ENCODE results near the gene ZIC5. TPM values are rescaled to one million over a fixed set of nuclear protein-coding genes. Genes with fewer than 3 reads are reported as not detected.
"Not testable (repeated sequence)": the region's sequence is repeated elsewhere in the genome, so short reads cannot be mapped to it uniquely, and the experiment has no call there.

The ZIC5 gene
- total and polyA plus RNA-seq, 4 donors = not detected

- Histone ChIP-seq H3K4me1 (ENCODE audit: control insufficient read depth in 5 of 5, insufficient read depth in 5 of 5, low read length in 5 of 5) (peaks cover 0 to 50% (median 15%) of the 10 kb centered on the region in 5 donors), H3K27ac (ENCODE audit: low read depth in 1 of 2, low read length in 1 of 2) (peak overlapping the region in 1 of 2 donors; percentile 11), H3K9me3 (ENCODE audit: control insufficient read depth in 4 of 4, insufficient read depth in 3 of 4, low read length in 3 of 4) (peaks cover 0 to 6% (median 0%) of the 10 kb centered on the region in 4 donors), H3K36me3 (ENCODE audit: control insufficient read depth in 4 of 4, insufficient read depth in 4 of 4, low read length in 4 of 4) (no peaks in the 10 kb centered on the region), H3K4me3 (peak overlapping the region; percentile 7), H3K27me3 (ENCODE audit: control insufficient read depth in 3 of 3, insufficient read depth in 3 of 3, low read length in 2 of 3) (peaks cover 4 to 77% (median 54%) of the 10 kb centered on the region in 3 donors), H3K9ac (ENCODE audit: insufficient read depth in 1 of 2, low read length in 2 of 2) (no peak overlapping the region)
- TF ChIP-seq CTCF (IDR thresholded peaks at IDR 0.05; ENCODE audit: control extremely low read depth, extremely low read depth) = no peak
- ATAC-seq (ENCODE audit: insufficient read depth, low FRiP score) (no peak), DNase-seq (peak; percentile 72 to 83 (median 74))
- 2 to 4% methylated on average over 56 to 57 of the region's 57 CpGs for WGBS, 2 donors
Observed at GRCh38 chr13:99955747-99956472, 15.7 kb downstream of the ZIC5 start.

GRCh38 chr13:99955107-99955746, 16.3 kb downstream of the ZIC5 start:
- ATAC-seq (ENCODE audit: insufficient read depth, low FRiP score) (no peak), DNase-seq (no peak)
- 48 to 53% methylated on average over 20 to 21 of the region's 21 CpGs for WGBS, 2 donors
- Histone ChIP-seq H3K9me3 (ENCODE audit: control insufficient read depth in 4 of 4, insufficient read depth in 3 of 4, low read length in 3 of 4) (peaks cover 0 to 6% (median 0%) of the 10 kb centered on the region in 4 donors), H3K27ac (ENCODE audit: low read depth in 1 of 2, low read length in 1 of 2) (peak overlapping the region in 1 of 2 donors; percentile 23), H3K4me1 (ENCODE audit: control insufficient read depth in 5 of 5, insufficient read depth in 5 of 5, low read length in 5 of 5) (peaks cover 0 to 55% (median 14%) of the 10 kb centered on the region in 5 donors), H3K9ac (ENCODE audit: insufficient read depth in 1 of 2, low read length in 2 of 2) (no peak overlapping the region), H3K27me3 (ENCODE audit: control insufficient read depth in 3 of 3, insufficient read depth in 3 of 3, low read length in 2 of 3) (peaks cover 4 to 73% (median 49%) of the 10 kb centered on the region in 3 donors), H3K4me3 (no peak overlapping the region), H3K36me3 (ENCODE audit: control insufficient read depth in 4 of 4, insufficient read depth in 4 of 4, low read length in 4 of 4) (no peaks in the 10 kb centered on the region)
- no peak for TF ChIP-seq CTCF (IDR thresholded peaks at IDR 0.05; ENCODE audit: control extremely low read depth, extremely low read depth)

- Histone ChIP-seq H3K4me1 (ENCODE audit: control insufficient read depth in 5 of 5, insufficient read depth in 5 of 5, low read length in 5 of 5) (peaks cover 0 to 52% (median 10%) of the 10 kb centered on the region in 5 donors), H3K9me3 (ENCODE audit: control insufficient read depth in 4 of 4, insufficient read depth in 3 of 4, low read length in 3 of 4) (no peaks in the 10 kb centered on the region), H3K27ac (ENCODE audit: low read depth in 1 of 2, low read length in 1 of 2) (peak overlapping the region in 1 of 2 donors; percentile 3), H3K27me3 (ENCODE audit: control insufficient read depth in 3 of 3, insufficient read depth in 3 of 3, low read length in 2 of 3) (peaks cover 0 to 53% (median 30%) of the 10 kb centered on the region in 3 donors), H3K36me3 (ENCODE audit: control insufficient read depth in 4 of 4, insufficient read depth in 4 of 4, low read length in 4 of 4) (no peaks in the 10 kb centered on the region), H3K9ac (ENCODE audit: insufficient read depth in 1 of 2, low read length in 2 of 2) (no peak overlapping the region), H3K4me3 (no peak overlapping the region)
- TF ChIP-seq CTCF (IDR thresholded peaks at IDR 0.05; ENCODE audit: control extremely low read depth, extremely low read depth) = no peak
- ATAC-seq (ENCODE audit: insufficient read depth, low FRiP score) = no peak
- no peak for DNase-seq
- 67 to 79% methylated on average over 14 of the region's 14 CpGs for WGBS, 2 donors
Observed at GRCh38 chr13:99953138-99953755, 18.3 kb downstream of the ZIC5 start.

GRCh38 chr13:99951666-99952065, 19.9 kb downstream of the ZIC5 start:
- ATAC-seq (ENCODE audit: insufficient read depth, low FRiP score) = not testable (repeated sequence)
- 97% methylated on average over 1 of the region's 1 CpG for WGBS, 2 donors

More at GRCh38 chr13:99951666-99952065, 19.9 kb downstream of the ZIC5 start:
- Histone ChIP-seq H3K4me1 (ENCODE audit: control insufficient read depth in 5 of 5, insufficient read depth in 5 of 5, low read length in 5 of 5) (peaks cover 0 to 37% (median 6%) of the 10 kb centered on the region in 5 donors), H3K27me3 (ENCODE audit: control insufficient read depth in 3 of 3, insufficient read depth in 3 of 3, low read length in 2 of 3) (peaks cover 0 to 37% (median 16%) of the 10 kb centered on the region in 3 donors)
- H3K36me3 ChIP-seq (ENCODE audit: control insufficient read depth in 4 of 4, insufficient read depth in 4 of 4, low read length in 4 of 4); H3K9ac ChIP-seq (ENCODE audit: insufficient read depth in 1 of 2, low read length in 2 of 2); H3K27ac ChIP-seq (ENCODE audit: low read depth in 1 of 2, low read length in 1 of 2); H3K4me3 ChIP-seq; DNase-seq; H3K9me3 ChIP-seq (ENCODE audit: control insufficient read depth in 4 of 4, insufficient read depth in 3 of 4, low read length in 3 of 4): not testable (repeated sequence)
